ENCODE data around the gene PKD2L1. TPM values are rescaled to one million over a fixed set of nuclear protein-coding genes. Genes with fewer than 3 reads are reported as not detected.
A peak's percentile ranks its signal among the peaks of the same experiment; 100 is the strongest.

PKD2L1 gene
- total and polyA plus RNA-seq, 4 experiments from 2014 or later = not detected

- H3K4me3 ChIP-seq (ENCODE audit: low read length in 2 of 2) = no peak overlapping the region
- H3K27ac Mint-ChIP-seq = peak overlapping the region in 1 of 7 donors; percentile 7
Observed at GRCh38 chr10:100341953-100342626, 12.1 kb upstream of the PKD2L1 start.

GRCh38 chr10:100340948-100341847 lies 11.2 kb upstream of the PKD2L1 start:
- H3K4me3 Mint-ChIP-seq = no peak overlapping the region
- H3K4me3 ChIP-seq (ENCODE audit: low read length in 2 of 2) = no peak overlapping the region
- H3K9me3 Mint-ChIP-seq = no peaks in the 10 kb centered on the region
- peak overlapping the region in 1 of 7 donors; percentile 46 for H3K27ac Mint-ChIP-seq
- H3K4me1 Mint-ChIP-seq = peaks cover 2 to 5% (median 4%) of the 10 kb centered on the region in 4 donors
- H3K27ac ChIP-seq (ENCODE audit: low read depth, low read length) = no peak overlapping the region
- no peaks in the 10 kb centered on the region for H3K36me3 ChIP-seq (ENCODE audit: insufficient read depth, low read length)
- no peak for DNase-seq
- ChIA-PET CTCF (ENCODE audit: partially characterized antibody) (interaction anchor here (0.9 to 15.8 kb wide), 10 partner anchors 7 to 180 kb away, joined by 3 to 202 read pairs (median 4); partner anchors contain the start of gene SCD), POLR2A (ENCODE audit: partially characterized antibody) (no interaction called here)
- peaks cover 4% of the 10 kb centered on the region for H3K4me1 ChIP-seq (ENCODE audit: insufficient read depth, low read length)
- intact Hi-C loops (cut with micrococcal nuclease) = no loop called here
- peaks cover 0 to 2% of the 10 kb centered on the region in 2 donors for H3K27me3 Mint-ChIP-seq
- no peaks in the 10 kb centered on the region for H3K27me3 ChIP-seq (ENCODE audit: insufficient read depth, low read length)
- H3K9me3 ChIP-seq (ENCODE audit: control insufficient read depth in 1 of 2, low read length in 2 of 2) = no peaks in the 10 kb centered on the region
- H3K36me3 Mint-ChIP-seq = no peaks in the 10 kb centered on the region

More at GRCh38 chr10:100341953-100342626, 12.1 kb upstream of the PKD2L1 start:
- peak in 4 of 5 donors; percentile 27 to 39 (median 34) for DNase-seq
- H3K9me3 ChIP-seq (ENCODE audit: control insufficient read depth in 1 of 2, low read length in 2 of 2) = no peaks in the 10 kb centered on the region
- CTCF ChIA-PET (ENCODE audit: partially characterized antibody) = interaction anchor here (0.9 to 15.8 kb wide), 10 partner anchors 9 to 179 kb away, joined by 3 to 202 read pairs (median 4); no protein-coding TSS in a partner anchor
- peaks cover 3 to 7% (median 5%) of the 10 kb centered on the region in 4 donors for H3K4me1 Mint-ChIP-seq
- H3K4me1 ChIP-seq (ENCODE audit: insufficient read depth, low read length) = peaks cover 5% of the 10 kb centered on the region
- intact Hi-C loops (cut with micrococcal nuclease) = loop anchor here (1.0 kb wide), 2 partner anchors 91 to 166 kb away; no protein-coding TSS in a partner anchor
- H3K36me3 ChIP-seq (ENCODE audit: insufficient read depth, low read length) = no peaks in the 10 kb centered on the region
- no peak overlapping the region for H3K27ac ChIP-seq (ENCODE audit: low read depth, low read length)
- POLR2A ChIA-PET (ENCODE audit: partially characterized antibody) = no interaction called here
- no peak overlapping the region for H3K4me3 Mint-ChIP-seq
- H3K27me3 Mint-ChIP-seq = peaks cover 0 to 2% of the 10 kb centered on the region in 2 donors
- no peaks in the 10 kb centered on the region for H3K27me3 ChIP-seq (ENCODE audit: insufficient read depth, low read length)
- H3K36me3 Mint-ChIP-seq = no peaks in the 10 kb centered on the region
- no peaks in the 10 kb centered on the region for H3K9me3 Mint-ChIP-seq

GRCh38 chr10:100339236-100339635 lies 9.2 kb upstream of the PKD2L1 start:
- no peaks in the 10 kb centered on the region for H3K36me3 Mint-ChIP-seq
- H3K4me3 ChIP-seq (ENCODE audit: low read length in 2 of 2) = no peak overlapping the region
- H3K27me3 ChIP-seq (ENCODE audit: insufficient read depth, low read length) = no peaks in the 10 kb centered on the region
- no peaks in the 10 kb centered on the region for H3K4me1 ChIP-seq (ENCODE audit: insufficient read depth, low read length)
- no peaks in the 10 kb centered on the region for H3K4me1 Mint-ChIP-seq
- peaks cover 0 to 2% of the 10 kb centered on the region in 2 donors for H3K27me3 Mint-ChIP-seq
- H3K9me3 Mint-ChIP-seq = no peaks in the 10 kb centered on the region
- H3K36me3 ChIP-seq (ENCODE audit: insufficient read depth, low read length) = no peaks in the 10 kb centered on the region
- no peaks in the 10 kb centered on the region for H3K9me3 ChIP-seq (ENCODE audit: control insufficient read depth in 1 of 2, low read length in 2 of 2)
- POLR2A ChIA-PET (ENCODE audit: partially characterized antibody) = no interaction called here
- DNase-seq = no peak
- CTCF ChIA-PET (ENCODE audit: partially characterized antibody) = interaction anchor here (0.8 to 15.8 kb wide), 11 partner anchors 9 to 188 kb away, joined by 3 to 202 read pairs (median 5); partner anchors contain the start of gene SCD
- no peak overlapping the region for H3K27ac ChIP-seq (ENCODE audit: low read depth, low read length)
- no peak overlapping the region for H3K4me3 Mint-ChIP-seq
- H3K27ac Mint-ChIP-seq = peak overlapping the region in 2 of 7 donors; percentile 43 to 55
- intact Hi-C loops (cut with micrococcal nuclease) = loop anchor here (5.0 kb wide), 1 partner anchor 33 kb away; no protein-coding TSS in a partner anchor

- intact Hi-C loops (cut with micrococcal nuclease) = loop anchor here (1.0 to 5.0 kb wide), 4 partner anchors 34 to 180 kb away; no protein-coding TSS in a partner anchor
- H3K9me3 Mint-ChIP-seq = no peaks in the 10 kb centered on the region
- ChIA-PET POLR2A (ENCODE audit: partially characterized antibody) (no interaction called here), CTCF (ENCODE audit: partially characterized antibody) (interaction anchor here (0.8 to 15.8 kb wide), 16 partner anchors 10 to 197 kb away, joined by 3 to 202 read pairs (median 6); partner anchors contain the start of genes HIF1AN and SCD)
- no peak overlapping the region for H3K27ac ChIP-seq (ENCODE audit: low read depth, low read length)
- no peaks in the 10 kb centered on the region for H3K27me3 ChIP-seq (ENCODE audit: insufficient read depth, low read length)
- H3K4me1 Mint-ChIP-seq = no peaks in the 10 kb centered on the region
- peaks cover 0 to 2% of the 10 kb centered on the region in 2 donors for H3K27me3 Mint-ChIP-seq
- DNase-seq = peak; percentile 68 to 74 (median 69)
- no peak overlapping the region for H3K4me3 ChIP-seq (ENCODE audit: low read length in 2 of 2)
- no peaks in the 10 kb centered on the region for H3K36me3 Mint-ChIP-seq
- peak overlapping the region in 2 of 7 donors; percentile 3 to 35 for H3K27ac Mint-ChIP-seq
- H3K36me3 ChIP-seq (ENCODE audit: insufficient read depth, low read length) = no peaks in the 10 kb centered on the region
- no peaks in the 10 kb centered on the region for H3K9me3 ChIP-seq (ENCODE audit: control insufficient read depth in 1 of 2, low read length in 2 of 2)
- H3K4me1 ChIP-seq (ENCODE audit: insufficient read depth, low read length) = no peaks in the 10 kb centered on the region
- H3K4me3 Mint-ChIP-seq = no peak overlapping the region
Observed at GRCh38 chr10:100338434-100339036, 8.5 kb upstream of the PKD2L1 start.

- no peak overlapping the region for H3K27ac ChIP-seq (ENCODE audit: low read depth, low read length)
- no peak overlapping the region for H3K4me3 ChIP-seq (ENCODE audit: low read length in 2 of 2)
- H3K4me1 ChIP-seq (ENCODE audit: insufficient read depth, low read length) = no peaks in the 10 kb centered on the region
- POLR2A ChIA-PET (ENCODE audit: partially characterized antibody) = no interaction called here
- no peak overlapping the region for H3K27ac Mint-ChIP-seq
- H3K9me3 Mint-ChIP-seq = no peaks in the 10 kb centered on the region
- H3K4me1 Mint-ChIP-seq = no peaks in the 10 kb centered on the region
- DNase-seq = no peak
- H3K4me3 Mint-ChIP-seq = no peak overlapping the region
- peaks cover 3 to 8% of the 10 kb centered on the region in 2 donors for H3K27me3 Mint-ChIP-seq
- no peaks in the 10 kb centered on the region for H3K36me3 ChIP-seq (ENCODE audit: insufficient read depth, low read length)
- peaks cover 3% of the 10 kb centered on the region for H3K27me3 ChIP-seq (ENCODE audit: insufficient read depth, low read length)
- no peaks in the 10 kb centered on the region for H3K9me3 ChIP-seq (ENCODE audit: control insufficient read depth in 1 of 2, low read length in 2 of 2)
- intact Hi-C loops (cut with micrococcal nuclease) = loop anchor here (5.0 kb wide), 1 partner anchor 38 kb away; no protein-coding TSS in a partner anchor
- no peaks in the 10 kb centered on the region for H3K36me3 Mint-ChIP-seq
- CTCF ChIA-PET (ENCODE audit: partially characterized antibody) = interaction anchor here (1.9 to 15.8 kb wide), 3 partner anchors 9 to 97 kb away, joined by 4 to 202 read pairs (median 7); no protein-coding TSS in a partner anchor
Observed at GRCh38 chr10:100334762-100335161, 4.7 kb upstream of the PKD2L1 start.

- Mint-ChIP-seq H3K27ac (no peak overlapping the region), H3K36me3 (no peaks in the 10 kb centered on the region), H3K27me3 (peaks cover 3 to 13% of the 10 kb centered on the region in 2 donors), H3K9me3 (no peaks in the 10 kb centered on the region), H3K4me3 (no peak overlapping the region), H3K4me1 (no peaks in the 10 kb centered on the region)
- Histone ChIP-seq H3K9me3 (ENCODE audit: control insufficient read depth in 1 of 2, low read length in 2 of 2) (no peaks in the 10 kb centered on the region), H3K4me3 (ENCODE audit: low read length in 2 of 2) (no peak overlapping the region), H3K27ac (ENCODE audit: low read depth, low read length) (no peak overlapping the region), H3K4me1 (ENCODE audit: insufficient read depth, low read length) (no peaks in the 10 kb centered on the region), H3K27me3 (ENCODE audit: insufficient read depth, low read length) (peaks cover 3% of the 10 kb centered on the region), H3K36me3 (ENCODE audit: insufficient read depth, low read length) (no peaks in the 10 kb centered on the region)
- ChIA-PET CTCF (ENCODE audit: partially characterized antibody) (interaction anchor here (1.7 to 15.8 kb wide), 4 partner anchors 10 to 178 kb away, joined by 3 to 202 read pairs (median 6); no protein-coding TSS in a partner anchor), POLR2A (ENCODE audit: partially characterized antibody) (no interaction called here)
- no peak for DNase-seq
- intact Hi-C loops (cut with micrococcal nuclease) = no loop called here
Observed at GRCh38 chr10:100333661-100334440, 3.8 kb upstream of the PKD2L1 start.

Measured in CD4-positive, alpha-beta memory T cell (primary cell).